NK-92 treated with Interleukin-12 subunit alpha and Interleukin-12 subunit beta, amount 100 ng/mL, for 24 hours (cell line): Measurements from ENCODE around the gene CHST11.
A peak's percentile ranks its signal among the peaks of the same experiment; 100 is the strongest.

Source experiments
- DNase-seq: peaks from one replicate; lab custom pipeline; 2025; lab: John Stamatoyannopoulos, UW

CHST11 gene

DNA sequence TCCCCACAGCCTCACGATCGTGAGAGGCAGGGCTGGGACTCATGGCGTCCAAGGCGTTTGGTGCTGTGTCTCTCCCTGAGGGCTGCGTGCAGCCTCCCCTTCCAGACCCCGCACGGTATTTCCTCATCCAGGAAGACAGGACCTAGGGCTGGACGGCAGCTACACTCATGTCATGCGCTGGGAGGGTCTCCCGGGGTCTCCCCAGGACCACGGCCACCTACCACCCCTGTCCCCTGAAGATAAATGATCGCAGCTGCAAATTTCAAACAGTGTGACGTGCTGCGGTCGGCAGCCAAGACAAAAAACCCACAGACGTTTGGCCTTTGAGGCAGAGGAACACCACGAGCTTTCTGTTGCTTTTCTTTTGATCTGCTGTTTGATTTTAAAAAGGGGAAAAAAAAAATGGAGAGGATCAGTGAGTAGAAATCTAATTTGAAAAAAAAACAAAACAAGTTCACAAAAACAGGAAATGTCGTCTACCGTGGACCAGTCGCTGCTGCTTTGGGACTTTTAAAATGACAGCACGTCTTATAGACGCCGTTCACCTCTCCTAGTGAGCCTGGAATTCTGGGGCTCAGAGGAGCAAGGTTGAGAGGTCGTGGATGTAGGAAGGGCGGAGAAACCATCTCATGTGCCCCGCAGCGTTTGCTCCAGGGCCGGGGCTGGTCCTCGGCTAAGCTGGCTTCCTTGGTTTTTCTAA lies 263.7 kb downstream of the CHST11 start:
- no peak for DNase-seq

- no peak for DNase-seq
These were observed 264.3 kb downstream of the CHST11 start for GRCh38 chr12:104721039-104721405.

DNA sequence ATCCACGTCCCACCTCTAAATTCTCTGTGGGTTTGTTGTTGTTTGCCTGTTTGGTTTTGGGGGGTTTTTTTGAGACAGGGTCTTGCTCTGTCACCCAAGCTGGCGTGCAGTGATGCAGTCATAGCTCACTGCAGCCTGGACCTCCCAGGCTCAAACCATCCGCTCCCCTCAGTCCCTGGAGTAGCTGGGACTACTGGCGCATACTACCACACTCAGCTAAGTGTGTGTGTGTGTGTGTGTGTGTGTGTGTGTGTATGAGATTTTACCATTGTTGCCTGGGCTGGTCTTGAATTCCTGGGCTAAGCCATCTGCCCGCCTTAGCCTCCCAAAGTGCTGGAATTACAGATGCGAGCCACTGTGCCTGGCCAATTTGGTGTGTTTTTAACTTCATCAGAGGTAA lies 265.2 kb downstream of the CHST11 start:
- DNase-seq, result no peak

GRCh38 chr12:104722601-104723534 lies 266.1 kb downstream of the CHST11 start:
- DNase-seq, result no peak

DNA sequence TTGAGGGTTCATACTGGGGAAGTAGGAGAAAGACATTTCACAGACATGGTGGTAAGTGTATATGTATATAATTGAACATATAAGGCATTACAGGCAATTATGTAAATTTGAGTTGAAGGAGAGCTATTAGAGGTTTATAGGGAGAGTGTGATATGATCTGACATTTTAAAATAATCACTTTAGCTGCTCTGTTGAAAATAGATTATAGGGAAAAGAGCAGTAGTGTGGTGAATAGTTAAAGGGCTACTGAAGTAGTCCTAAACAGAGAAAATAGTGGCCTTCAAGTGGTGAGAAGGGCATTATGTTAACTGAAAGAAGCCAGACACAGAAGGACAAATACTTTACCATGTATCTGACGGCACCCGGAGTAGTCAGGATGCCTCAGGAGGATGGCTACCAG lies 267.1 kb downstream of the CHST11 start:
- no peak for DNase-seq

DNA sequence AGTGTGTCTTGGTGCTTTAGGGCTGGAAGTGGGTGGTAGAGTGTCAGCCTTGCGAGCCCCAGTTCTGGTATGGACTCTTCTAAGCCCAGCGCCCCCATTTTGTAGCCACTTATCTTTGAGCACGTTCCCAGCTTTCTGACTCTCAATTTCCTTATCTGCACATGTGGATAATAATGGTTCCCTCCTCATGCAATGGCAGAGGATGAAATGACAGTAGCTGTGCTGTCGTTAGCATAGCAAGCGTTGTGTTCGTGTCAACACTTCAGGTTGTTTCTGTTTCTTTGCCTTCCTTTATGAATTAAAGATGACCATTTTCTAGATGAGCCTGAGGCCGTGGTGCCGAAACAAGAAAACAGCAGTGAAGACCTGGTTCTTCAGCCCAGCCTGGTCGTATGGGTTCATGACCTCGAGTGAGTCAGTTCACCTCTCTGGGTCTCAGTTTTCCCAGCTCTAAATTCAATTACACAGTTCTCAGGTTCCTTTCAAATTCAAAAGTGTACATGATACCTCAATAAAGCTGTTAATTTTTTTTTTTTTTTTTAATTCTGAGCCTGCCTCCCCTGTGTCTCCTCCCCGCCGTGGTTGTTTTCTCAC lies 268.3 kb downstream of the CHST11 start:
- no peak for DNase-seq

- DNase-seq, result no peak
These were observed 268.9 kb downstream of the CHST11 start for GRCh38 chr12:104725610-104726009.

GRCh38 chr12:104727726-104728465 lies 271.1 kb downstream of the CHST11 start:
- DNase-seq, result no peak

DNA sequence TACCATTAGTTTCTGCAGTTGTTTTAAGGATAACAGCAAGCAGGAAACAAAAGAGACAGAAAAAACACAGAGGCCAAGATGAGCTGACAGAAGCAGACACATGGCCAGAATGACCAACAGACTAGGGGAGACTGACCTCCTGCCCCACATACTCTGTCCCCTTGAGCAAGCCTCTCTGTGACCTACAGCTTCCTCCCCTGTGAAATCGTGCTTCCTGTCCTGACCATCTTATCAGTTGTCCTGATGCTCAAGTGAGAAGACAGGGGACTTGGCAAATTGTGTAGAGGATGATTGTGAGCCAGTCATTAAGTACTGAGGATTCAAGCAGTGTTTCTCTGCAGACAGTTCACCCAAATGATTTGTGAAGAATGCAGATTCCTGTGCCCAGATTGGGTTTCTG lies 272.3 kb downstream of the CHST11 start:
- no peak for DNase-seq

DNA sequence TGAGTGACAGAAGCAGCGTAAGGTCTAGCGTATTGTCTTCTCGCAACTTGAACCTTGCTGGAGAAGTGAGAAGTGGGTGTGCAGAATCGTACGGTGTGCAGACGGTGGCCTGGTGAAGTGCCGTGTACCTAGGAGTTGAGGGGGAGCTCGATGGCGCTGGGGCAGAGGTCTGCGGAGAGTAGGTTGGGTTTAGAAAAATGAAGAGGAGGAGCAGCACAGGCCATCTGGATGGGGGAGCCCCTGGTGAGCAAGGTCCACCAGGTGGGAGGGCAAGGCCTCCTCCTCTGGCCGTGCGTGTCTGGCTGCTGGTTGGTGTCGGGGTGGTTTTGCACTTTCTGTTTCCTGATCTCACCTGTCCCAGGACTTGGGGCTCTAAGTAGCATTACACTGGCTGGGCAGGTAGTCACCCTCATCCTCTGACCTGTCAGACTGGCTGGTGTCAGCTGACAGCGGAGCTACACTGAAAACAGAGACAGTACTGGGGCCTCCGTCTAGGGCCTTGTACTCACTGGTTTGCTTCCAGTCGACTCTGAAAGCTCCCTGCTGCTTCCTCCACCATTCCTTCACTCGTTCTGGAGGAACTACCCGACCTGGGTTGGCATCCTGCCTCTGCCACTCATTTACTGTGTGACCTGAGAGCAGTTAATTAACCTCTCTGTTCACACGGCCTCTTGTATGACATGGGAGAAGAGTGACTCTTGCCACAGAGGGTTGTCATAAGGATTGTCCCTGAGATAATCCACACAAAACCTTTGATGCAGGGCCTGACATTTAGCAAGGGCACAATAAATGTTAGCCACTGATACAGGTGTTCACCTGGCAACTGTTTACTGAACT lies 273.1 kb downstream of the CHST11 start:
- no peak for DNase-seq

- no peak for DNase-seq
These were observed 274.0 kb downstream of the CHST11 start for GRCh38 chr12:104730763-104731162.

- DNase-seq, result no peak
These were observed 277.0 kb downstream of the CHST11 start for GRCh38 chr12:104733717-104734175.

- no peak for DNase-seq
These were observed 277.9 kb downstream of the CHST11 start for GRCh38 chr12:104734541-104735095.

DNA sequence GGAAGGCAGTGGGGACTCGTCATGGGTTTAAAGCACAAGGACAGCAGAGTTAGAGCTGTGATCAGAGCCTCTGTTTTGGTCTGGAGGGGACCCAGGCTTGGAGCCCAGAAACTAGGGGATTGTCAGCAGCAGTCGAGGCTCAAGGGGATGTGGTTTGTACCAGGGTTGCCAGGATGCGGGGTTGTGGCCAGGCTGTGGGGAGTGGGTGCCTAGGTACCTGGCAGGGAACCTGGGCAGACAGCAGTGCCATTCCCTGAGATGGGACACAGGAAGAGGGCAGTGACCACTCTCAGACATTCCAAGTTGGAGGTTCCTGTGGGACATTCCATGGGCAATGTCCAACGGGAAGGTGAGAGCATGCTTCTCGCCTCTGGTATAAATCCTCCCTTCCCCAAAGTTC lies 279.1 kb downstream of the CHST11 start:
- no peak for DNase-seq

GRCh38 chr12:104736307-104736706 lies 279.6 kb downstream of the CHST11 start:
- no peak for DNase-seq

DNA sequence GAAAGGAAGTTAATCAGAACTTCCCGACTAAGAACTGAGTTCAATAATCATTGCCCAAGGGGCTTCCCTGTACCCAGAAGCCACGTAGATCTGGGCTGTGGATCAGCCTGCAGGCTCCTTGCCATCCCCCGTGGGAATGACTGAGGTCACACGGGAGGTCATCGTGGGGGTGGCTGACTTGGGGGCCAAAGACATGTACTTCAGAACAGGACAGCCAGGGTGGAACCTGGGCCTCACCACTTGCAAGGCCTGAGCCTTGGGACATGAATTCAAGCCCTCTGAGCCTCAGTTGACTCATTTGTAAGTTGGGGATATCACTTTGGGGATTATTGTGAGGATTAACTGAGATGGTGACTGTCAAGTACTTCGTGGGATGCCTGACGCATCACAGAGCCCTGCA lies 280.4 kb downstream of the CHST11 start:
- DNase-seq, result no peak

GRCh38 chr12:104737791-104738301 lies 281.1 kb downstream of the CHST11 start:
- DNase-seq, result no peak

DNA sequence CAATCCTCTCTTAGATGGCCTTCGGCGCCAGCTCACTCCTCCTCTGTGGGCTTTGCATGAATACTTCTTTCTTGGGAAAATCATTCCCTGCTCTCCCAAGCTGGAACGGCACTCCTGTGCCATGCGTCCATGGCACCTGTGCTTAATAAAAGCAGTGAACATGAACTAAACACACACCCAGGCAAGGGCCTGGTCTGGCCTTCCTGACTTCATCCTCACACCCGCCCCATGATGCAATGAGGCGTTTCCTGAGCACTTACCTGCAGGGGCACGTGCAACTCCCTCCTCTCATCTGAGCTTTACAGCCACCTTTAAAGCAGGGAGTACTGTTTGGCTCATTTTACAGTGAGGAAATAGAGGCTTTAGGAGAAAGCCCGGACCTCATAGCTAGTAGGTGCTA lies 281.6 kb downstream of the CHST11 start:
- peak; percentile 38 for DNase-seq

DNA sequence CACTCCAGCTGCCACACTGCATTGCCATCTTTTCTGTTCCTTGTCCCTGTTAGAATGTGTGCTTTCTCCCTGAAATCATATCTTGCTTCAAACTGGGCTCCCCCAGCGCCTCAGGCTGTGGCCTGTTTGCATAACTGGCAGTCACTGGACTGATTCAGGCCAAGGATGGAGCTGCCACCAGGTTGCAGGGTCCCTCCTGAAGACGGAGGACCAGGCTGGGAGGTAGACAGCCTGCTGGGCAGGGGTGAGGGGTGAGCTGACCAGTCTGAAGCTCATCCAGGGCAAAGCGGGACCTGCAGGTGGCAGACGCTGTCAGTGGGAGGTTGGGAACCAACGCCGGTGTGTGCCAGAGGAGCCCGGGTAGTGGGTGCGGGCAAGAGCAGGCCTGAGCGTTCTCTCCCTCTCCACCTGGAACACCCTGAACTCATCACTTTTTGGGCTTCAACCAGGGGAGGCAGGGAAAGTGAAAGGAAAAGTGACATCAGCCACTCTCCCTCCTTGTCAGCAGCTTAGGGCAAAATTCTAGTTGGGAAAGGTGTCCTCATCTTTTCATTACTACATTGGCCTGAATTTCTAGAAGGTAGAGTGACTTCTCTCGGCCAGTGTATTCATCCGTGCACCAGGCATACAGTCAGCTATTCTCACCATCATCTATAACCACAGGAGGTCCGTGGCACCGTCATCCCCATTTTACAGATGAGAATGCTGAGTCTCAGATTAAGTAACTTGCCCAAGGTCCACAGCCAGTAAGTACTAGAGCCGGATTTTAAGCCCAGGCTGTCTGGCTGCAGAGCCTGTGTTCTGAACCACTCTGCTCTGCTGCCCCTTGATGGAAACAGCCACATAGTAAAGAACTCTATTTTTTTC lies 282.3 kb downstream of the CHST11 start:
- DNase-seq, result no peak

GRCh38 chr12:104740668-104741067 lies 283.9 kb downstream of the CHST11 start:
- no peak for DNase-seq
